ENCODE results near the gene STOML2.
"Not testable (repeated sequence)": the region's sequence is repeated elsewhere in the genome, so short reads cannot be mapped to it uniquely, and the experiment has no call there.

The STOML2 gene

GRCh38 chr9:35102769-35103659, at the start of gene STOML2:
TSS of gene STOML2 (minus strand) at chr9:35103131. CDS start at chr9:35103094, 37 bp downstream.
- peak within 1 kb of the TSS; percentile 94 for H3K4me3 Mint-ChIP-seq
- H3K9me3 Mint-ChIP-seq: no peaks in the 10 kb centered on the region
- H3K27me3 Mint-ChIP-seq (ENCODE audit: low read depth): no peaks in the 10 kb centered on the region
- DNase-seq (ENCODE audit: low spot score): peak; percentile 90
- H3K36me3 Mint-ChIP-seq (ENCODE audit: low read depth): peaks cover 41% of the 10 kb centered on the region
- peaks cover 25% of the 10 kb centered on the region for H3K4me1 Mint-ChIP-seq (ENCODE audit: low read depth)
- peak within 1 kb of the TSS; percentile 91 for H3K27ac Mint-ChIP-seq

GRCh38 chr9:35147941-35148563, 45.1 kb upstream of the STOML2 start:
- not testable (repeated sequence) for H3K27ac Mint-ChIP-seq; H3K4me1 Mint-ChIP-seq (ENCODE audit: low read depth); DNase-seq (ENCODE audit: low spot score); H3K4me3 Mint-ChIP-seq; H3K36me3 Mint-ChIP-seq (ENCODE audit: low read depth); H3K27me3 Mint-ChIP-seq (ENCODE audit: low read depth)
- peaks cover 40% of the 10 kb centered on the region for H3K9me3 Mint-ChIP-seq

- no peak for DNase-seq (ENCODE audit: low spot score)
- no peaks in the 10 kb centered on the region for H3K36me3 Mint-ChIP-seq (ENCODE audit: low read depth)
- no peak overlapping the region for H3K27ac Mint-ChIP-seq
- H3K4me1 Mint-ChIP-seq (ENCODE audit: low read depth): no peaks in the 10 kb centered on the region
- H3K27me3 Mint-ChIP-seq (ENCODE audit: low read depth): no peaks in the 10 kb centered on the region
- H3K9me3 Mint-ChIP-seq: peaks cover 23% of the 10 kb centered on the region
- no peak overlapping the region for H3K4me3 Mint-ChIP-seq
Measured at GRCh38 chr9:35142037-35142436, 39.1 kb upstream of the STOML2 start.

- H3K36me3 Mint-ChIP-seq (ENCODE audit: low read depth): no peaks in the 10 kb centered on the region
- peaks cover 16% of the 10 kb centered on the region for H3K9me3 Mint-ChIP-seq
- H3K4me1 Mint-ChIP-seq (ENCODE audit: low read depth): no peaks in the 10 kb centered on the region
- no peak for DNase-seq (ENCODE audit: low spot score)
- H3K4me3 Mint-ChIP-seq: no peak overlapping the region
- no peak overlapping the region for H3K27ac Mint-ChIP-seq
- no peaks in the 10 kb centered on the region for H3K27me3 Mint-ChIP-seq (ENCODE audit: low read depth)
Measured at GRCh38 chr9:35140093-35140492, 37.2 kb upstream of the STOML2 start.

- H3K27me3 Mint-ChIP-seq (ENCODE audit: low read depth): no peaks in the 10 kb centered on the region
- no peak overlapping the region for H3K27ac Mint-ChIP-seq
- H3K9me3 Mint-ChIP-seq: peaks cover 26% of the 10 kb centered on the region
- H3K36me3 Mint-ChIP-seq (ENCODE audit: low read depth): no peaks in the 10 kb centered on the region
- DNase-seq (ENCODE audit: low spot score): no peak
- H3K4me3 Mint-ChIP-seq: no peak overlapping the region
- no peaks in the 10 kb centered on the region for H3K4me1 Mint-ChIP-seq (ENCODE audit: low read depth)
Measured at GRCh38 chr9:35136866-35137265, 33.9 kb upstream of the STOML2 start.

GRCh38 chr9:35135988-35136387, 33.1 kb upstream of the STOML2 start:
- Mint-ChIP-seq H3K27ac (no peak overlapping the region), H3K9me3 (peaks cover 24% of the 10 kb centered on the region), H3K36me3 (ENCODE audit: low read depth) (no peaks in the 10 kb centered on the region), H3K27me3 (ENCODE audit: low read depth) (no peaks in the 10 kb centered on the region), H3K4me1 (ENCODE audit: low read depth) (no peaks in the 10 kb centered on the region), H3K4me3 (no peak overlapping the region)
- DNase-seq (ENCODE audit: low spot score): no peak

GRCh38 chr9:35134920-35135319, 32.0 kb upstream of the STOML2 start:
- no peaks in the 10 kb centered on the region for H3K27me3 Mint-ChIP-seq (ENCODE audit: low read depth)
- DNase-seq (ENCODE audit: low spot score): no peak
- H3K4me3 Mint-ChIP-seq: no peak overlapping the region
- no peaks in the 10 kb centered on the region for H3K4me1 Mint-ChIP-seq (ENCODE audit: low read depth)
- H3K36me3 Mint-ChIP-seq (ENCODE audit: low read depth): no peaks in the 10 kb centered on the region
- peaks cover 17% of the 10 kb centered on the region for H3K9me3 Mint-ChIP-seq
- no peak overlapping the region for H3K27ac Mint-ChIP-seq

- H3K4me3 Mint-ChIP-seq: peak overlapping the region; percentile 99
- H3K9me3 Mint-ChIP-seq: no peaks in the 10 kb centered on the region
- peak; percentile 81 for DNase-seq (ENCODE audit: low spot score)
- peak overlapping the region; percentile 93 for H3K27ac Mint-ChIP-seq
- no peaks in the 10 kb centered on the region for H3K27me3 Mint-ChIP-seq (ENCODE audit: low read depth)
- H3K4me1 Mint-ChIP-seq (ENCODE audit: low read depth): peaks cover 38% of the 10 kb centered on the region
- peaks cover 4% of the 10 kb centered on the region for H3K36me3 Mint-ChIP-seq (ENCODE audit: low read depth)
Measured at GRCh38 chr9:35116898-35117551, 14.1 kb upstream of the STOML2 start.

GRCh38 chr9:35116539-35116897, 13.6 kb upstream of the STOML2 start:
- no peaks in the 10 kb centered on the region for H3K9me3 Mint-ChIP-seq
- peaks cover 4% of the 10 kb centered on the region for H3K36me3 Mint-ChIP-seq (ENCODE audit: low read depth)
- no peak for DNase-seq (ENCODE audit: low spot score)
- H3K27ac Mint-ChIP-seq: peak overlapping the region; percentile 93
- peak overlapping the region; percentile 99 for H3K4me3 Mint-ChIP-seq
- no peaks in the 10 kb centered on the region for H3K27me3 Mint-ChIP-seq (ENCODE audit: low read depth)
- peaks cover 42% of the 10 kb centered on the region for H3K4me1 Mint-ChIP-seq (ENCODE audit: low read depth)

- peak within 1 kb of the TSS; percentile 93 for H3K27ac Mint-ChIP-seq
- peaks cover 4% of the 10 kb centered on the region for H3K36me3 Mint-ChIP-seq (ENCODE audit: low read depth)
- peaks cover 43% of the 10 kb centered on the region for H3K4me1 Mint-ChIP-seq (ENCODE audit: low read depth)
- H3K4me3 Mint-ChIP-seq: peak within 1 kb of the TSS; percentile 99
- no peaks in the 10 kb centered on the region for H3K27me3 Mint-ChIP-seq (ENCODE audit: low read depth)
- H3K9me3 Mint-ChIP-seq: no peaks in the 10 kb centered on the region
- DNase-seq (ENCODE audit: low spot score): peak; percentile 92
Measured at GRCh38 chr9:35115680-35116538, 13.0 kb upstream of the STOML2 start, which contains the start of gene ATOSB. TSS of gene ATOSB (minus strand) at chr9:35115862. CDS start at chr9:35108274, 7,588 bp downstream.

- H3K27me3 Mint-ChIP-seq (ENCODE audit: low read depth): no peaks in the 10 kb centered on the region
- H3K4me3 Mint-ChIP-seq: peak overlapping the region; percentile 99
- H3K9me3 Mint-ChIP-seq: no peaks in the 10 kb centered on the region
- peaks cover 51% of the 10 kb centered on the region for H3K4me1 Mint-ChIP-seq (ENCODE audit: low read depth)
- H3K27ac Mint-ChIP-seq: peak overlapping the region; percentile 93
- peaks cover 4% of the 10 kb centered on the region for H3K36me3 Mint-ChIP-seq (ENCODE audit: low read depth)
- DNase-seq (ENCODE audit: low spot score): peak; percentile 43
Measured at GRCh38 chr9:35114840-35115628, 12.1 kb upstream of the STOML2 start.

GRCh38 chr9:35114113-35114839, 11.3 kb upstream of the STOML2 start:
- peaks cover 54% of the 10 kb centered on the region for H3K4me1 Mint-ChIP-seq (ENCODE audit: low read depth)
- peak overlapping the region; percentile 93 for H3K27ac Mint-ChIP-seq
- H3K27me3 Mint-ChIP-seq (ENCODE audit: low read depth): peaks cover 2% of the 10 kb centered on the region

More at GRCh38 chr9:35114113-35114839, 11.3 kb upstream of the STOML2 start:
- Mint-ChIP-seq H3K36me3 (ENCODE audit: low read depth) (peaks cover 4% of the 10 kb centered on the region), H3K4me3 (peak overlapping the region; percentile 99), H3K9me3 (no peaks in the 10 kb centered on the region)
- peak; percentile 78 for DNase-seq (ENCODE audit: low spot score)

Data from T-helper 2 cell treated with Interferon-gamma antibody and Interleukin-4, amounts not matched to agents 5 μg/mL and 100 μg/mL, for 36 hours (primary cell).